NOMO-1 (cell line): ENCODE data around the gene CHD3.
"Not testable (repeated sequence)": the region's sequence is repeated elsewhere in the genome, so short reads cannot be mapped to it uniquely, and the experiment has no call there.

Source experiments
- DNase-seq, 2 experiments: peaks; one replicate each; lab custom pipeline; 2025; ENCODE audit not compliant: unreplicated experiment in 2 of 2; lab: John Stamatoyannopoulos, UW

CHD3 gene

DNA sequence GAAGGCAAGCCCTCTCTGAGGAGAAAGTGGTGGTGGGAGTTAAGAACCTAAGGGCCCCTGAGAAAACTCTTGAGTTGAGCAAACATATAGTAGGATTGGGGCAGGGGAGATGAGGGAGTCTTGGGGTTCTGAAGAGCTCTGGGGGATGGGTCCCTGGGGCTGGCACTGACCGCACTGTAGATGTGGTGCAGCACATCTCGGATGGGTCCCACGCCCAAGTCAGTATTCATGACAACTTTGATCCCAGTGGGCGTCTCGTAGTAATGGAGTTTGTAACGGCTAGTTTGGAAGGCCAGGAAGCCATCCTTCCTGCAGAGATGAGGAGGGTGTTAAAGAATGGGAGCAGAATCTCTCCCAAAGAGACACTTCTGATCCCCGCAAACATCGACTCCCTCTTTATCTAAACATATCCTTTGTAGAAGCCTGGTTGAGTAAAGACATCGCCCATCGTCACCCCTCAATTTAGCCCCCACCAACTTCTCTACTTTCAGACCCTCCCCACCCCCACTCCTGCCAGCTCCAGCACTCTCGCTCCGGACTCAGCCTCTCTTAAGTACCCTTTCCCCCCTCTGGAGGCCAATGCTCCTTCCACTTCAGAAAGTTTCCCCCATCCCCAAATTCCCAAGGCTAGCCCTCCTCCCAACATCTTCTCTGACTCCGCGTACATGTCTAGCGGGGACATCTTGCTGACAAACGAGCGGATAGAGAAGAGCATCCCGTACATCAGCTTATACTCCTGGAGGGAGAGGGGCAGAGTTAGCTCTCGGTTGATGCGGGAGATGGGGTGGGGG is 42.4 kb downstream of the CHD3 start:
- peak in 1 of 2 experiments; percentile 41 for DNase-seq

DNA sequence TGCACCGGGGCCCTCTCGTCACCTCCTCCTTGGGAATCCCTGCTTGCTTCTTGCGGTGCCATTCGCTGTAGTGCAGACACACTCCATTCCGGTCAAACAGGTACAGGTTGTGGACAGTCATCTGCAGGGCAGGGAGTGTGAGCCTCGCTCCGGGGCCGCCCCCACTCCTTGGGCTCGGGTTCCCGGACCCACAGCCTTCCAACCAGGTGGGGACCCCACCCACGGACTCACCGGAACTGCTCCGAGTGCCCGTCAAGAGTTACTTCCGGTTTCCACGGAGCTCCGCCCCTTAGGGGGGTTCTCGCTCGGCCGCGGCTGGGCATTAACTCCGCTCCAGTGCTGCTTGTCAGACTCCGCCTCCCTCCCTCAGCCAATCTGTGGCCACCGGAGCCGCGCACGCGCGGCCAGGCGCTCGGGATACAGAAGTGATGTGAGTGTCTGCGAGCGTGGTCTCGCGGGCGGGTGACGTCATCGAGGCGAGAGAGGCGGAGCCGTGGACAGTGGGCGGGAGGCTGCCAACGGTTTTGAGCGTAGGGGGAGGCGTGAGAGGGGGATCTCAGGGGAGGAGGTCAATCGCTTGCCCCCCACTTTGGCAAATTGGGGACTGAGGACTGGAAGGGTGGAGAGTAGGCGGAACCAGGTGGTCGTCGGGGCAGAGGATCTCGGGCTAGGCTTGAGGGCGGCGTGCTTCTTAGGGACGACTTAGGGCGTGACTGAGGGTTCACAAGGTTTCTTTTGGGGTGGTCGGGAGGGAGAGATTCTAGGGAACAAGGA is 43.3 kb downstream of the CHD3 start, which contains the start of the genes CNTROB and TRAPPC1:
CNTROB (plus strand) TSS at position 498 of the 774 bp plus-strand sequence. CDS start 874 bp downstream, outside the sequence.
TRAPPC1 (minus strand) TSS at position 238 of the 774 bp plus-strand sequence; CDS start at position 121, 117 bp downstream.
- peak; percentile 99 for DNase-seq

DNA sequence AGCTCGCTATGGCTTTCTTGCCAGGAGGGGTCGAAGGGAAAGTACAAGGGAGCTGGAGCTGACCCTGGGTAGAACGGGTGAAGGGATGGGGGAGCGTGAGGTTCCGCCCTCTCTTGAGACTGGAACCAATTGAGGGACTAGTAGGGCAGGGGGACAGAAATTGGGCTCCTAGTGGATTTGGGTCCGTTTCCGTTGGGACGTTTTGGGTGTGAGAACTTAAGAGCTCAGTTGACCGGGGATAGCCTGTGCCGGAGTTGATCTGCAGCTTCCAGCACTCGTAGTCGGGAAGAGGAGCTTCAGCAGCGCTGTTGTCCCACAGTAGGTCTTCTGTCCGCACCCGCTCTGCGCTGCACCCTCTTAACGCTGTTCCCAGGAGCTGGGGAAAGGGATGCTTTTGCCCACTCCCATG is 43.9 kb downstream of the CHD3 start:
- DNase-seq: peak in 1 of 2 experiments; percentile 35

DNA sequence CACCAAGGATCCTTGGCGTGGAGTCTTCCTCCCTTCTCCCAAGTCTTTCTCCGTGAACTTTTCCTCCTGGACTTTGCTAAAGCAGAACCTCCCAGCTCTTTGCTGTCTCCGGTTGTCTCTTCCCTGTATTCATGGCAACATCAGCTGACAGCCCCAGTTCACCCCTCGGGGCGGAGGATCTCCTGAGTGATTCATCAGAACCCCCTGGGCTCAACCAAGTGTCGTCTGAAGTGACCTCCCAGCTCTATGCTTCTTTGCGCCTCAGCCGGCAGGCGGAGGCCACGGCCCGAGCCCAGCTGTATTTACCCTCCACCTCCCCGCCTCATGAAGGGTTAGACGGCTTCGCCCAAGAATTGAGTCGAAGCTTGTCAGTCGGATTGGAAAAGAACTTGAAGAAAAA is 44.4 kb downstream of the CHD3 start:
- peak; percentile 65 to 77 for DNase-seq

DNA sequence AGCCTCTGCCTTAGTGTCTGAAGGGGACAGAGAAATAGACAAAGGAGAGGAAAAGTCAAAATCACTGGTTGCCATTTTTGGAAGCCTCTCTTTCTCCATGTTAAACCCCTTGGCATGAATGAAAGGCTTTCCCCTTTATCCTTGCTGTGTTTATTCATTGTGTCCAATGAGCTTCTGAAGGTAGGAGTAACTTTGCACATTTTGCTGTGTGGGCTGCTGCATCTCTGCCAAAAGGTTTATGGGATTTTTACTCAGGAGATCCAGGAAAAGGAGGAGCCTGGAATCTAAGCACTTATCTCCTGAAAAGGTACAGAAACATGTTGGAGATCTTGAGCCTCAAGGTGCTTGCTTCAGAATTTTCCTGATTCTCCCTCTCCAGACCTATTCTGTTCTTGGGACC is 47.3 kb downstream of the CHD3 start:
- DNase-seq: no peak

DNA sequence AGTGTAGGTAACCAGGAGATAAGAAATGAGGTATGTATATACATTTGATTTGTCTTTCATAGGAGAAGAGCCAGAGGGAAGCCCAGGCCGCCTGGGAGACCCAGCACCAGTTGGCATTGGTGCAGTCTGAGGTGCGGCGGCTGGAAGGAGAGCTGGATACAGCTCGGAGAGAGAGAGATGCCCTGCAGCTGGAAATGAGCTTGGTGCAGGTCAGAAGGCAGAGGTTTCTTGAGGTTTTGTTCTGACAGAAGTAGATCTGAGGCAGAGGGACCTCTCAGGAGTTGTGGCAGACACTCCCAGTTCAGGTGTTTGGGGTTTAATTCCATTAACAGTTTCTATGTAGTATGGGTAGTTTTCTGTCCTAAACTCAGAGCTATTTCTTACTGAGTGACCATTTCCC is 51.4 kb downstream of the CHD3 start:
- no peak for DNase-seq

DNA sequence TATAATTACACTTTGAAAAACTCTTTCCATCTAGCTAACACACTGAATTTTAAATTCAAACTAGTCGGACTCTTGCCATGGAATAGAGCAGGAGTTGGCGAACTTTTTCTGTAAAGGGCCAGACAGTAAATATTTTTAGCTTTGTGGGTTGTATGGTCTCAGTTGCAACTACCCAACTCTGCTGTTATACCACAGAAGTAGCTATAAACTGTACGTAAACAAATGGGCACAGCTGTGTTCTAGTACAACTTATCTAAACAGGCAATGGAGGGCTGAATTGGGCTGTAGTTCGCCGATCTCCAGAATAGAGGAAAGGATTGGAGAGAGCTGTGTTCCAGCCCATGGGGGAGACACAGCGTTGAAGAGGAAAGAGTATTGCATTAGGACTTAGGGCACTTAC is 52.2 kb downstream of the CHD3 start:
- DNase-seq: no peak

DNA sequence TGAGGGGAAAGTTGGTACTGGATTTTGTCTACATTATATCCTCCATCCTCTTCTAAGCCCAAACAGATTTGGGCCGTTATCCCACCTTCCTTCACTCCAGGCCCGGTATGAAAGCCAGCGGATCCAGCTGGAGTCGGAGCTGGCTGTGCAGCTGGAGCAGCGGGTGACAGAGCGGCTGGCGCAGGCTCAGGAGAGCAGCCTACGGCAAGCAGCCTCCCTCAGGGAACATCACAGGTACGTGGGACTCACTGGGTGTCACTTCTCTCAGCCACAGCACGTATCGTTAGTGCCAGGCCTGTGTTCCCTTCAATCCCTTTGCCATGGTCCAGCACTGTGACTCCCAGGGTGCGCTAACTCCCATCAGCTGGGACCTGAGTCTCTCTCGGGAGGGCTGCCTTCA is 54.7 kb downstream of the CHD3 start:
- DNase-seq: no peak

DNA sequence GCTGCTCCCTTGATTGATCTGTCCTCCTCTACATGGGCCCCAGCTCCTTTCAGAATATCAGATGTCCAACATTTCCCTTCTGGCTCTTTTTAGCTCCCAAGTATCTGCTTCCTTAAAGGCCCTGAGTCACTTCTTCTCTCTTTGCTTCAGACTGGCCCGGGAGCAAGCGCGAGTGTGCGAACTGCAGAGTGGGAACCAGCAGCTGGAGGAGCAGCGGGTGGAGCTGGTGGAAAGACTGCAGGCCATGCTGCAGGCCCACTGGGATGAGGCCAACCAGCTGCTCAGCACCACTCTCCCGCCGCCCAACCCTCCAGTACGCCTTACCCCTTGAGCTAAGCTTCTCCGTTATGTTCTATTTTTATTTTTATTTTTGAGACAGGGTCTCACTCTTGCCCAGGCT is 55.7 kb downstream of the CHD3 start:
- DNase-seq: no peak

DNA sequence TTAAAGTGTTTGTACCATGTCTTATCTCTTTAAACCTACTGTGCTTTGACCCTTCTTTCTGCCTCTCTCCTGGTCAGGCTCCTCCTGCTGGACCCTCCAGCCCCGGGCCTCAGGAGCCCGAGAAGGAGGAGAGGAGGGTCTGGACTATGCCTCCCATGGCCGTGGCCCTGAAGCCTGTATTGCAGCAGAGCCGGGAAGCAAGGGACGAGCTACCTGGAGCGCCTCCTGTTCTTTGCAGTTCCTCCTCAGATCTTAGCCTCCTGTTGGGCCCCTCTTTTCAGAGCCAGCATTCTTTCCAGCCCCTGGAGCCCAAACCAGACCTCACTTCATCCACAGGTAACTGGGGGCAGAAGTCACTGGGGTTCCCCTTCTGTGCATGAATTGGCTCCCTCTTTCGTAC is 57.1 kb downstream of the CHD3 start:
- no peak for DNase-seq

DNA sequence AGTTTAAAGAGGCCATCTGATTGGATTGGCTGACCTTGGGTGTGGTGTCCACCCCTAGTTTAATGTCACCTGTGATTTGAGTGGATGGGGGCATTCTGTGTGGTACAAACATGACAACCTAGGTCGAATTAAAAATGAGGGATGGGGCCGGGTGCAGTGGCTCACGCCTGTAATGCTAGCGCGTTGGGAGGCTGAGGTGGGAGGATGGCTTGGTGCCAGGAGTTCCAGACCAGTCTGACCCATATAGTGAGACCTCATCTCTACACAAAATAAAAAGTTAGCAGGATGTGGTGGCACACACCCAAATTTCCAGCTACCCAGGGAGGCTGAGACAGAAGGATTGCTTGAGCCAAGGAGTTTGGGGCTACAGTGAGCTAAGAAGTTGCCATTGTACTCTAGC is 57.9 kb downstream of the CHD3 start:
- DNase-seq: no peak

DNA sequence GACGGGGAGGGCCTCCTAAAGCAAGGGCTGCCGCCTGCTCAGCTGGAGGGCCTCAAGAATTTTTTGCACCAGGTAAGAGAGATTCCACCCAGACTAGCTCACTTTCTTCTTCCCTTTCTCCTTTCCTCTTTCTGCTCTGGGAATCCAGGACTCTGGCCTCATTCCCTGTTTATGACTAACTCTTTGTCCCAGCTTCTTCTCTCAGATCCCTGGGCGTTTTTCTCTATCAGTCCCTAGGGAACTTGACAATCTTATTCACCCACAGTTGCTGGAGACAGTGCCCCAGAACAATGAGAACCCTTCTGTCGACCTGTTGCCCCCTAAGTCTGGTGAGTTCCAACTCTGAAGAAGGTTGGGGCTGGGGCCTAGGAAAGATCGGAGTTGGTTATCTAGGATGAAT is 59.1 kb downstream of the CHD3 start:
- DNase-seq: no peak

DNA sequence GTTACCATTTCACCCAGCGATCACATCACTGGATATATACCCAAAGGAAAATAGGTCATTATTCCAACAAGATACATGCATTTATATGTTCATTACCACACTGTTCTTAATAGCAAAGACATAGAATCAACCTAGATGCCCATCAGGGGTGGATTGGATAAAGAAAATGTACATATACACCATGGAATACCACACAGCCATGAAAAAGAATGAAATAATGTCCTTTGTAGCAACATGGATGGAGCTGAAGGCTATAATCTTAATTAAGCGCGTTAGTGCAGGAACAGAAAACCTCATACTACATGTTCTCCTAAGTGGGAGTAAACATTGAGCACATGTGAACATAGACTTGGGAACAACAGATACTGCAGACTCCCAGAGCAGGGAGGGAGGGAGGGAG is 62.0 kb downstream of the CHD3 start:
- no peak for DNase-seq

DNA sequence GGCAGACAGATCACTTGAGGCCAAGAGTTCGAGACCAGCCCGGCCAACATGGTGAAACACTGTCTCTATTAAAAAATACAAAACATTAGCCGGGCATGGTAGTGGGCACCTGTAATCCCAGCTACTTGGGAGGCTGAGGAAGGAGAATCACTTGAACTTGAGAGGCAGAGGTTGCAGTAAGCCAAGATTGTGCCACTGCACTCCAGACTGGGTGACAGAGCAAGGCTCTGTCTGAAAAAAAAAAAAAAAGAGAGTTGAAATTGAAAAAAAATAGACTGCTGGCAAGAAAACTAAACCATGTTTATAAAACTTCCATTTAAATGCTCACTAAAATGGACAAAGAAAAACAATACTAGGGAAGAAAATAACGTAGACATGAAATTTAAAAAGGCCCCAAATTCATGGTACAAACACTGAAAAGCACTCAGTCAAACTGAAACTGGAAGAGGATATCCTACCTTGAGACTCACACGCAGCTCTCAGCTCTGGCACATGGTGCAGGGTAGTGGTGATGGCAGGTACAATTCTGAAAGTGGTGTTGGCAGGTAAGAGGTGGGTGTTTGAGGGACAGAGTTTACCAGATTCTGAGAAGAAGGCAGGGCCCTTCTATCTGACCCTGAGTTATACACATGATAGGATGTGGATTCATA is 62.7 kb downstream of the CHD3 start:
- DNase-seq: no peak

DNA sequence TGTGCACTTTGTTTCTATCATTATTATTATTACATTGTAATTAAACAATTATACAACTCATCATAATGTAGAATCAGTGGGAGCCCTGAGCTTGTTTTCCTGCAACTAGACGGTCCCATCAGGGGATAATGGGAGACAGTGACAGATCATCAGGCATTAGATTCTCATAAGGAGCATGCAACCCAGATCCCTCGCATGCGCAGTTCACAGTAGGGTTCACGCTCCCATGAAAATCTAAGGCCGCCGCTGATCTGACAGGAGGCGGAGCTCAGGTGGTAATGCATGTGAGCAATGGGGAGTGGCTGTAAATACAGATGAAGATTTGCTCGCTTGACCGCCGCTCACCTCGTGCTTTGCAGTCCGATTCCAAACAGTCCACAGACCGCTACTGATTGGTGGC is 64.7 kb downstream of the CHD3 start:
- DNase-seq: not testable (repeated sequence)

DNA sequence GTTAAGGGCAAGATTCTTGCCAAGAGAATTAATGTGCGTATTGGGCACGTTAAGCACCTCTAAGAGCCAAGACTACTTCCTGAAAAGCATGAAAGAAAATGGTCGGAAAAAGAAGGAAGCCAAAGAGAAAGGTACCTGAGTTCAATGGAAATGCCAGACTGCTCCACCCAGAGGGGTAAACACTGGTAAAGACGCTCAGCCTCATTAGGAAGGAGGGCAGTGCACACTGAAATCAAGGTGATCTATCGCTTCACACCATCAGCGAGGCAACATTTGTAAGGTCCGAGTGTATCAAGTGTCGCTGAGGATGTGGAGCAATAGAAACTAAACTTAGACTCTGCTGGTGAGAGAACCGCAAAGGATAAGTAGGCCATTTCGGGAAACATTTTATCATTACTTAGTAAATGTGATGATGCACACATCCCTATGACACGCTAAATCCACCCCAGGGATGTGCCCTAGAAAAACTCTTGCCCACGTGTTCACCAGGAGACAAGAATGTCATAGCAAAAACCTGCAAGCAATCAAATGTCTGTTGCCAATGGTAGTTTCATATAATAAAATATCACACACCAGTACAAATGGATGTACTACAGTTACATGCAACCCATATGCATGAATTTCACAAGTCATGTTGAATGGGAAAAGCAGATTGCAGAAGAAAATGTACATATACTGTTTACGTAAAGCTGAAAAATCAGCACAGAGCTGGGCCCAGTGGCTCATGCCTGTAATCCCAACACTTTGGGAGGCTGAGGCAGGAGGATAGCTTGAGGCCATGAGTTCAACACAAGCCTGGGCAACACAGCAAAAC is 67.0 kb downstream of the CHD3 start:
- peak; percentile 30 to 80 for DNase-seq

DNA sequence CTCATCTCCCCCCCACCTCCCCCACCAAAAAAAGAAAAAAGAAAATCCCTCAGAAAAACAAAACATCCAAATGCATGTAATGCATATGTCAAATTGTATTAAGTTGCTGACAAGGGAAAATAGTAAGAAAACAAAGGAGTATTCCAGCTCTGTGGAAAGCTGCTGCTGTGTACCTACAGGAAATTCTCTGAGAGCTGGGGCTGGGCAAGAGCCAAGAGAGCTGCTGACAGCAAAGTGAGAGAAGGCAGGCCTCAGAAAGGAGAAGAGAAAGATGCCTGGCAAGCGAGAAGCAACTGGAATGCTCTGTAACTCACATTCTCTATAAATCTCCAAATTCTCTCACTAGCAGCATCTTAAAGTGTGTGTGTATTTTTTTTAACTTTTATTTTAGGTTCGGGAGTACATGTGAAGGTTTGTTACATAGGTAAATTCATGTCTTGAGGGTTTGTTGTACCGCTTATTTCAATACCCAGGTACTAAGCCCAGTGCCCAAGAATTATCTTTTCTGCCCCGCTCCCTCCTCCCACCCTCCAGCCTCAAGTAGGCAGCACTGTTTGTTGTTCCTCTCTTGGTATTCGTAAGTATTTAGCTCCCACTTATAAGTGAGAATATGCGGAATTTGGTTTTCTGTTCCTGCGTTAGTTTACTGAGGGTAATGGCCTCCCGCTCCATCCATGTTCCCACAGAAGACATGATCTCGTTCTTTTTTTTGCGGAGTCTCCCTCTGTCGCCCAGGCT is 67.8 kb downstream of the CHD3 start:
- DNase-seq: peak; percentile 20 to 60

DNA sequence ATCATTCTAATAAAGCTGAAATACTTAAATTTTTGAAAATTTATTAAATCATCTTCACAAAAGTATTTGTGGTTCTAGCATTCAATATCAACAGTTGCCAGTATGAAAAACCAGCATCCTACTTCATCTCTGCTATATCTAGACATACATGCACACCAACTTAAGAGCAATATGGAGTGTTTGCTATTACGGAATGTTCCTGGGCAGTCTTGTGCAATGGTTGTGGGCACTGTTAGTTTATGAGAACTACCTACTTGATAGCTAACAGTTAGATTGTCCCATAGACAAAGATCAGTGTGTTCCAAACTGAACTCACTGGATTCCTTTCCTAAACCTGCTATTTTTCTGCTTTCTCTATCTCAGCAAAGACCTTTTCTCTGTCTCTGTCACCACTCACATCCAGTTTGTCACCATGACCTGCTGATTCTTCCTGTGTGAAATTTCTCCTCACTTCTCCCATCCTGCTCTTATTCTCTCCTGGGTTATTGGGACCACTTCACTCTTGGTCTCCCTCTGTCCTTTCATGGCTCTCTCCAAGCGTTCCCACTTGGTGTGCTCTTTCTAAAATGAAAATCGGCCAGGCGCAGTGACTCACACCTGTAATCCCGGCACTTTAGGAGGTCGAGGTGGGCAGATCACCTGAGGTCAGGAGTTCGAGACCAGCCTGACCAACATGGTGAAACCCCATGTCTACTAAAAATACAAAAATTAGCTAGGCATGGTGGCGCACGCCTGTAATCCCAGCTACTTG is 71.1 kb downstream of the CHD3 start:
- DNase-seq: peak; percentile 65 to 79

DNA sequence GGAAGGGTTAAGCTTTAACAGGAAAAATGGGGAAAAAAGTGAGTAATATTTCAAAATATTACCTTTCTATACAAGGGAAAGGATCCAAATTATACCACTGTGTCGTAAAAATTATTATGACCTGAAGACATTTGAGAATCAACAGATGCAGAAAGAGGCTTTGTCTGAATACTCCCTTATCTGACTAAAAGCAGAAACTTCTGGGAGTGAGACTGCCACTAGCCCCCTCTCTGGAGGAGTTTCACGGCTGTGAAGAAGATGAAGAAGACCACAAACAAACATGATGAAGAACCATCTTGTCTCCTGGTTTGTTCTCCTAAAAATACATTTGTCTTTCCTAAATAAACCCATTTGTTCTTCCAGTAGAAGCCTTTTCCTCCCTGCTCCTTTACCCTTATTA is 72.8 kb downstream of the CHD3 start:
- DNase-seq: no peak
